Activated naive CD4-positive, alpha-beta T cell treated with anti-CD3 and anti-CD28 coated beads, Interleukin-2, amount 50 U/mL, for 72 hours (primary cell): ENCODE data around the gene DHRS2. TPM values are rescaled to one million over a fixed set of nuclear protein-coding genes. Genes with fewer than 3 reads are reported as not detected.
"Not testable (repeated sequence)": the region's sequence is repeated elsewhere in the genome, so short reads cannot be mapped to it uniquely, and the experiment has no call there.

Experiments
- ATAC-seq, 2 donors: fragments of 150-1000 bp; cut with Tn5 transposase; 2 replicates each; pipeline ENCODE4 v1.10.0; 2021; ENCODE audit warnings: mild to moderate bottlenecking in 2 of 2, moderate library complexity in 2 of 2
- DNase-seq, 2 donors: peaks; one replicate each; pipeline ENCODE4 v3.0.0; 2021 to 2022; ENCODE audit warnings: low spot score in 2 of 2
- H3K27ac Mint-ChIP-seq, 2 donors: one replicate each; pipeline ENCODE4 v1.8.0; 2022; ENCODE audit warnings: mild to moderate bottlenecking in 2 of 2, mixed read lengths in 2 of 2
- H3K36me3 Mint-ChIP-seq, 2 donors: one replicate each; pipeline ENCODE4 v1.8.0; 2022; ENCODE audit warnings: mixed read lengths in 2 of 2
- H3K9me3 Mint-ChIP-seq, 2 donors: one replicate each; pipeline ENCODE4 v1.8.0; 2022; ENCODE audit warnings: mixed read lengths in 2 of 2
- total RNA-seq, 2 donors: library from RNA; stranded (reverse); gene quantifications; one replicate each; pipeline ENCODE4 v1.2.3, GENCODE V29; 2022

DHRS2 gene
- total RNA-seq, 2 donors from 2014 or later, result 1.1 to 1.3 TPM

- H3K36me3 Mint-ChIP-seq, result peaks cover 9 to 11% of the 10 kb centered on the region in 2 donors
- H3K27ac Mint-ChIP-seq, result no peak overlapping the region
- DNase-seq (no peak), ATAC-seq (no peak)
- H3K9me3 Mint-ChIP-seq, result peaks cover 11 to 17% of the 10 kb centered on the region in 2 donors
These were observed 11.2 kb upstream of the DHRS2 start for GRCh38 chr14:23624830-23625404.

- ATAC-seq (no peak), DNase-seq (no peak)
- peaks cover 11 to 17% of the 10 kb centered on the region in 2 donors for H3K9me3 Mint-ChIP-seq
- H3K36me3 Mint-ChIP-seq, result peaks cover 9 to 11% of the 10 kb centered on the region in 2 donors
- H3K27ac Mint-ChIP-seq, result no peak overlapping the region
These were observed 9.2 kb upstream of the DHRS2 start for GRCh38 chr14:23626946-23627345.

- no peak overlapping the region for H3K27ac Mint-ChIP-seq
- H3K9me3 Mint-ChIP-seq, result peaks cover 11 to 12% of the 10 kb centered on the region in 2 donors
- DNase-seq, result no peak
These were observed 8.2 kb upstream of the DHRS2 start for GRCh38 chr14:23627961-23628360.

GRCh38 chr14:23629204-23629603 lies 7.0 kb upstream of the DHRS2 start:
- ATAC-seq (no peak), DNase-seq (no peak)
- Mint-ChIP-seq H3K9me3 (peaks cover 10 to 11% of the 10 kb centered on the region in 2 donors), H3K36me3 (peaks cover 9 to 11% of the 10 kb centered on the region in 2 donors), H3K27ac (no peak overlapping the region)

More at GRCh38 chr14:23627961-23628360, 8.2 kb upstream of the DHRS2 start:
- H3K36me3 Mint-ChIP-seq, result peaks cover 9 to 11% of the 10 kb centered on the region in 2 donors
- no peak for ATAC-seq

GRCh38 chr14:23629832-23630396 lies 6.2 kb upstream of the DHRS2 start:
- H3K27ac Mint-ChIP-seq, result peak overlapping the region in 1 of 2 donors; percentile 18
- H3K36me3 Mint-ChIP-seq, result peaks cover 2 to 6% of the 10 kb centered on the region in 2 donors
- ATAC-seq (no peak), DNase-seq (no peak)
- peaks cover 3 to 4% of the 10 kb centered on the region in 2 donors for H3K9me3 Mint-ChIP-seq

- H3K9me3 Mint-ChIP-seq, result no peaks in the 10 kb centered on the region
These were observed 5.5 kb upstream of the DHRS2 start for GRCh38 chr14:23630687-23631086.

GRCh38 chr14:23631234-23631633 lies 4.9 kb upstream of the DHRS2 start:
- Mint-ChIP-seq H3K36me3 (no peaks in the 10 kb centered on the region), H3K9me3 (no peaks in the 10 kb centered on the region), H3K27ac (peak overlapping the region in 1 of 2 donors; percentile 45)
- DNase-seq (no peak), ATAC-seq (no peak)

More at GRCh38 chr14:23630687-23631086, 5.5 kb upstream of the DHRS2 start:
- DNase-seq, result no peak
- H3K27ac Mint-ChIP-seq, result peak overlapping the region in 1 of 2 donors; percentile 18
- no peaks in the 10 kb centered on the region for H3K36me3 Mint-ChIP-seq
- ATAC-seq, result no peak

- ATAC-seq (peak; percentile 77 to 84), DNase-seq (peak; percentile 79 to 81)
- no peaks in the 10 kb centered on the region for H3K36me3 Mint-ChIP-seq
- peaks cover 0 to 1% of the 10 kb centered on the region in 2 donors for H3K9me3 Mint-ChIP-seq
- peak overlapping the region in 1 of 2 donors; percentile 45 for H3K27ac Mint-ChIP-seq
These were observed 4.3 kb upstream of the DHRS2 start for GRCh38 chr14:23631702-23632460.

GRCh38 chr14:23632461-23633159 lies 3.6 kb upstream of the DHRS2 start:
- Mint-ChIP-seq H3K27ac (peak overlapping the region in 1 of 2 donors; percentile 45), H3K36me3 (no peaks in the 10 kb centered on the region), H3K9me3 (peaks cover 0 to 5% of the 10 kb centered on the region in 2 donors)
- ATAC-seq, result peak in 1 of 2 donors; percentile 20
- no peak for DNase-seq

- DNase-seq (no peak), ATAC-seq (no peak)
- H3K27ac Mint-ChIP-seq, result peak overlapping the region in 1 of 2 donors; percentile 50
- H3K36me3 Mint-ChIP-seq, result no peaks in the 10 kb centered on the region
- peaks cover 0 to 5% of the 10 kb centered on the region in 2 donors for H3K9me3 Mint-ChIP-seq
These were observed 2.9 kb upstream of the DHRS2 start for GRCh38 chr14:23633160-23633701.

GRCh38 chr14:23634698-23635412 lies 1.3 kb upstream of the DHRS2 start:
- H3K9me3 Mint-ChIP-seq, ATAC-seq: not testable (repeated sequence)

GRCh38 chr14:23637312-23637654 lies 1.1 kb downstream of the DHRS2 start:
- H3K9me3 Mint-ChIP-seq, H3K27ac Mint-ChIP-seq, ATAC-seq, DNase-seq, H3K36me3 Mint-ChIP-seq: not testable (repeated sequence)

More at GRCh38 chr14:23634698-23635412, 1.3 kb upstream of the DHRS2 start:
- H3K27ac Mint-ChIP-seq, result peak overlapping the region; percentile 25 to 60
- not testable (repeated sequence) for H3K36me3 Mint-ChIP-seq, DNase-seq

- DNase-seq, H3K27ac Mint-ChIP-seq, H3K36me3 Mint-ChIP-seq, H3K9me3 Mint-ChIP-seq, ATAC-seq: not testable (repeated sequence)
These were observed 1.7 kb downstream of the DHRS2 start for GRCh38 chr14:23637655-23638413.

- Mint-ChIP-seq H3K9me3 (peaks cover 0 to 5% of the 10 kb centered on the region in 2 donors), H3K36me3 (no peaks in the 10 kb centered on the region), H3K27ac (no peak overlapping the region)
- ATAC-seq (no peak), DNase-seq (no peak)
These were observed 2.4 kb downstream of the DHRS2 start for GRCh38 chr14:23638414-23639047.
